ENCODE results near the gene CELF5. TPM values are rescaled to one million over a fixed set of nuclear protein-coding genes. Genes with fewer than 3 reads are reported as not detected.
"Not testable (repeated sequence)": the region's sequence is repeated elsewhere in the genome, so short reads cannot be mapped to it uniquely, and the experiment has no call there.

The CELF5 gene
- total and polyA plus RNA-seq, 2 donors, result 0.14 to 0.48 TPM

DNA sequence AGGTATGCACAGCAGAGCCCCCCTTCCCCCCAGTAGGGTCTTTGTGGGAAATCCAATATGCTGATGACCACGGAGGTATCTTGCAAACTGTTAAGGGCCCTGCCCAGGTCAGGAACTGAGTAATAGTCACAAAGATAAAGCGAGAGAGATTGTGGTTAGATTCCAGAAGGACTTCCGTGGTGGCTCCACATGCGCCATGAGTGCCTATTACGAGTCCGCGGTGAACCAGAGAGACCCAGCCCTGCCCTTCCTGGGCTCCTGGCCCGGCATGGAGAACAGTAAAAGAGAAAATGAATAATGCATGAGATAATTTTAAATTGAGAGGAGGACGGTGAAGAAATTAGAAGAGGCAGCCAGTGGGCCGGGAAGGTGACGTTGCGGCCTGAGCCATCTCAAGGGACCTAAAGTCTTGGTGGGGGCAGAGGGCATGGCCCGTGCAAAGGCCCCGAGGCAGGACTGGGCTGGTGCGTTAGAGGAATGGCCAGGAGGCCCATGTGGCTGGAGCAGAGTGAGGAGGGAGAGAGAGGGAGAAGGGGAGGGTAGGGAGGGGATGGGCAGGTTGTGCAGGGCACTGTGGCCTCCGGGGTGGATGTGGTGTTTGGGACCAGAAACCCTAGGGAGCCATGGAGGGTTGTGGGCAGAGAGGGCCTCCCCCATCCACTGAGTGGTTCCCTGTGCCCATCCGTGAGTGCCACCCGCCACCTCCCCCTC, 95.3 kb downstream of the CELF5 start:
- DNase-seq (ENCODE audit: extremely low spot score), result no peak
- no peak overlapping the region for H3K27ac ChIP-seq (ENCODE audit: low read depth)
- no peaks in the 10 kb centered on the region for H3K36me3 ChIP-seq (ENCODE audit: insufficient read depth)
- WGBS, result 61% methylated on average over 18 of the region's 18 CpGs
- H3K4me3 ChIP-seq (ENCODE audit: low read depth, low read length), result no peak overlapping the region
- H3K4me1 ChIP-seq (ENCODE audit: insufficient read depth), result no peaks in the 10 kb centered on the region

DNA sequence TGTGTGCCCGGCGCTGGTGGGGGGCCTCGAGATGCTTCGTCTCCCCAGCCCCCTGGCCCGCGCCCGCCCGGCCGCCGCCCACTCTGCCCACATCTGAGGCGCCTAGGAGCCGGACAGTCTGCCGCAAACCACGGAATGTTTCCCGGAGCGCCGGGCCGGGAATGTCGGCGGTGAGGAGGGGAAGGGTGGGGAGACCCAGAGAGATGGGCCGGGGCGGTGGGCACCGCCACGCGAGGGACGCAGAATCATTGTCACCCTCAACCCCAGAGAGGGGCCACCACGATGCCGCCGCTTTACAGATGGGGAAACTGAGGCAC, 95.9 kb downstream of the CELF5 start:
- Histone ChIP-seq H3K36me3 (ENCODE audit: insufficient read depth) (no peaks in the 10 kb centered on the region), H3K4me3 (ENCODE audit: low read depth, low read length) (no peak overlapping the region), H3K27ac (ENCODE audit: low read depth) (no peak overlapping the region), H3K4me1 (ENCODE audit: insufficient read depth) (no peaks in the 10 kb centered on the region)
- DNase-seq (ENCODE audit: extremely low spot score), result no peak
- WGBS, result 60% methylated on average over 29 of the region's 29 CpGs

DNA sequence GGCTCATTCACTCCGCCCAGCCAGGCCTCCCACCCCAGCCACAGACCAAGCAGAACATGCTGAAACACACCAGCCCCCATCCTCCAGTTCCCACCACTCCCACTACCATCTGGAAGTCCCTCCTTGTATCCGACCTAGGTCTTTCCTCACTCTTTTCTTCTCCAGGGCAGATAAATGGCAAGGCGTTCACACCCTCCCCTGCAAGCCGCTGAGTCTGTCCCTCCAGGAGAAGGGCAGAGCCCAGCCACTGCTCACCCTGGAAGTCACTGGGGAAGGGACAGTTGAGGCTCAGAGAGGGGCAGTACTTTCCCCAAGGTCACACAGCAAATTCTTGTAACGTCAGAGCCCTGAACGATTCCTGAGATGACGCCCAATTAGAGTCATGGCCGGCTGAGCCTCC, 96.4 kb downstream of the CELF5 start:
- 62% methylated on average over 8 of the region's 8 CpGs for WGBS
- H3K36me3 ChIP-seq (ENCODE audit: insufficient read depth), result no peaks in the 10 kb centered on the region
- no peak for DNase-seq (ENCODE audit: extremely low spot score)
- no peaks in the 10 kb centered on the region for H3K4me1 ChIP-seq (ENCODE audit: insufficient read depth)
- H3K4me3 ChIP-seq (ENCODE audit: low read depth, low read length), result no peak overlapping the region
- no peak overlapping the region for H3K27ac ChIP-seq (ENCODE audit: low read depth)

DNA sequence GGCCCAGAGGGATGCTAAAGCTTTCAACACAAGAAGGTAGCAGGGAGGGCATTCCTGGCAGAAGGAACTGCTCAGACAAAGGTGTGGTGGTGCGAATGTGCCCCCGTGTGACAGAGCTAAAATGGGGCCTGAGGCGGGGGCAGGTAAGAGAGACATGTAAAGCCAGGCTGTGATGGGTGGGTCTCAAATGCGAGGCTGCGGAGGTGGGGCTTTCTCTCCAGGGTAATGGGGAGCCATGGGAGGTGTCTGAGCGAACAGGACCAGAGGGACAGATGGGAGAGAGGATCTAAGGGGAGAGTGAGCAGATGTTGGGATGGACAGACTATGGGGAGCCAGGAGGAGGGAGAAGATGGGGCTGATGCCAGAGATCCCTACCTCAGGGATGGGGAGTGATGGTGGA, 97.2 kb downstream of the CELF5 start:
- H3K4me1 ChIP-seq (ENCODE audit: insufficient read depth), result no peaks in the 10 kb centered on the region
- H3K4me3 ChIP-seq (ENCODE audit: low read depth, low read length), result no peak overlapping the region
- no peaks in the 10 kb centered on the region for H3K36me3 ChIP-seq (ENCODE audit: insufficient read depth)
- no peak for DNase-seq (ENCODE audit: extremely low spot score)
- 71% methylated on average over 6 of the region's 6 CpGs for WGBS
- H3K27ac ChIP-seq (ENCODE audit: low read depth), result no peak overlapping the region

DNA sequence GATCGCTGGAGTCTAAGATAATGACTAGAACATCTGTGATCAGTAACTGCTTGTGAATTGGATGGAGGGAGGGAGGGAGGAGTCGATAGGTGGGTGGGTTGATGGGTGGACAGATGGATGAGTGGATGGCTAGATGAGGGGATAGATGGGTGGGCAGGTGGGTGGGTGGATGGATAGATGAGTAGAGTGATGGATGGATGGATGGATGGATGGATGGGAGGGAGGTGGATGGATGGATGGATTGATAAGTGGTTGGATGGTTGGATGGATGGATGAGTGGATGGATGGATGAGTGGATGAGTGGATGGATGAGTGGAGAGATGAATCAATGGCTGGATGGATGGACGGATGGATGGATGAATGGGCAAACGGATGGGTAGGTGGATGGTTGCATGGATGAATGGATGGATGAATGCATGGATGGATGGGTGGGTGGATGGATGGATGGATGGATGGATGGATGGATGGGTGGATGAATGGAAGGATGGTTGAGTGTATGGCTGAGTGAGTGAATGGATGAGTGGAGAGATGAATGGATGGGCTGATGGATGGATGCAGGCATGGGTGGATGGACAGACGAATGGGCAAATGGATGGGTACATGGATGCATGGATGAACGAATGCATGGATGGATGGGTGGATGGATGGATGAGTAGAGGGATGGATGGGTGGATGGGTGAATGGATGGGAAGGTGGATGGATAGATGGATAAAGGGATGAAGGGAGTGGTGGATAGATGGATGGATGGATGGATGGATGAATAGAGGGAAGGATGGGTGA, 97.9 kb downstream of the CELF5 start:
- Histone ChIP-seq H3K4me3 (ENCODE audit: low read depth, low read length) (no peak overlapping the region), H3K27ac (ENCODE audit: low read depth) (no peak overlapping the region), H3K4me1 (ENCODE audit: insufficient read depth) (no peaks in the 10 kb centered on the region), H3K36me3 (ENCODE audit: insufficient read depth) (no peaks in the 10 kb centered on the region)
- WGBS, result 85% methylated on average over 6 of the region's 6 CpGs
- no peak for DNase-seq (ENCODE audit: extremely low spot score)

DNA sequence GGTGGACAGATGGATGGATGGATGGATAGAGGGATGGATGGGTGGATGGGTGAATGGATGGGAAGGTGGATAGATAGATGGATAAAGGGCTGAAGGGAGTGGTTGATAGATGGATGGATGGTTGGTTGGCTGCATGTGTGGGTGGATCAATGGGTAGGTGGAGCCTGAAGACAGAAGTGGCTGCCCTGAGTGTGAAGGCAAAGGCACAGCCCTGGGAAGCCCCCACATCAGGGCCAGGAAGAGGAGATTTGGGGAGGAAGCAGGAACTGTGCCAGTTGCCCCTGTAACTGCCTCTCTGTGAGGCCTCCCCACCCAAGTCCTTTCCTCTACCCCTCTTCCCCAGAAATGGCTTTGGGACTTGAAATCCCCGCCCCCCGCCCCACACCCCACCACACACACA, 98.6 kb downstream of the CELF5 start:
- 45% methylated on average over 2 of the region's 2 CpGs for WGBS
- no peaks in the 10 kb centered on the region for H3K36me3 ChIP-seq (ENCODE audit: insufficient read depth)
- no peak overlapping the region for H3K4me3 ChIP-seq (ENCODE audit: low read depth, low read length)
- H3K4me1 ChIP-seq (ENCODE audit: insufficient read depth), result no peaks in the 10 kb centered on the region
- no peak for DNase-seq (ENCODE audit: extremely low spot score)
- H3K27ac ChIP-seq (ENCODE audit: low read depth), result no peak overlapping the region

DNA sequence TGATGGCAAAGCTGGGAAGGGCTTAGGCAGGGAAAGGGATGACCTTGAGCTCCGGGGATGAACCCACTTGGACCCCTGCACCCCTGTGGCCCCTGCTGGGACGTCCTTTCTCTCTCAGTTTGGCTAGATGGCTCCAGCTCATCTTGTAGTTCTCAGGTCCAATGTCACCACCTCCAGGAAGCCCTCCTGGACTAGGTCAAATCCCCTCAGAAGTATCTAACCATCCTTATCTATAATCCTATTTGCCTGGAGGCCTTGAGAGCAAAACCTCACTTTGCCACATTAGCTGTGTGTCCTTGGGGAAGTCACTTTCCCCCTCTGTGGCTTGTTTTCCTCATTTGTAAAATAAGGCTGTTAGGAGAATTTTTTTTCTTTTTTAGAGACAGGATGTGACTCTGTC, 99.2 kb downstream of the CELF5 start:
- 43% methylated on average over 2 of the region's 2 CpGs for WGBS
- Histone ChIP-seq H3K4me1 (ENCODE audit: insufficient read depth) (no peaks in the 10 kb centered on the region), H3K36me3 (ENCODE audit: insufficient read depth) (no peaks in the 10 kb centered on the region), H3K27ac (ENCODE audit: low read depth) (no peak overlapping the region), H3K4me3 (ENCODE audit: low read depth, low read length) (no peak overlapping the region)
- DNase-seq (ENCODE audit: extremely low spot score), result no peak

DNA sequence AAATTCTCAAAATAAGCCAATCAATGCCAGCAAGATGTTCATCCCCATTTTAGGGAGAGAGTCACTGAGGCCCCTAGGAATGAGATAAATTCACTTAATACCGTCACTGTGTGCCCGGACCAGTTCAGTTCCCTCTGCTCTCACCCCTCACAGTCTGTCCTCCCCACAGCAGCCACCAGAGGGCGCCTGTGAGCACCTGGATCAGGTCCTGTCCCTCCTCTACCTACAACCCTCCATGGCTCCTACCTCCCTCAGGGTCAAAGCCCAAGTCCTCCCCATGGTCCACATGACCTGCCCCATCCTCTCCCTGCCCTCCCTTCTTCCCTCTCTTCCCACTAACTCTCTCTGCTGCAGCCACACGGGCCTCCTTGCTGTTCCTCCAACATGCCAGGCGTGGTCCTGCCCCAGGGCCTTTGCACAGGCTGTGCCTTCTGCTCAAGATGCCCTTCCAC, 100.0 kb downstream of the CELF5 start:
- Histone ChIP-seq H3K36me3 (ENCODE audit: insufficient read depth) (no peaks in the 10 kb centered on the region), H3K4me1 (ENCODE audit: insufficient read depth) (no peaks in the 10 kb centered on the region), H3K4me3 (ENCODE audit: low read depth, low read length) (no peak overlapping the region), H3K27ac (ENCODE audit: low read depth) (no peak overlapping the region)
- 44% methylated on average over 5 of the region's 5 CpGs for WGBS
- DNase-seq (ENCODE audit: extremely low spot score), result no peak

DNA sequence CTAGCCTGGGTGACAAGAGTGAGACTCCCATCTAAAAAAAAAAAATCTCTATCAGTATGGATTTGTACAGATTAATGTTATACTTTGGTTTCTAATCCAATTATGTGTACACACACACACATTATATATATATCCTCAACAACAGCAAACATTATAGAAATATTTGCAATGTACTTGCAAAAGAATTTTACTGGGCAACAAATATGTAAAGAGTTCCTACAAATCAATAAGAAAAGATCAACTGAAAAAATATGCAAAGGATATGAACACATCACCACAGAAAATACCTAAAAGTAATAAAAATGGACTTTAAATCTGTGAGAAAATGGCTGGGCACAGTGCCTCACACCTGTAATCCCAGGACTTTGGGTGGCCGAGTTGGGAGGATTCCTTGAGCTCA, 101.0 kb downstream of the CELF5 start:
- WGBS, result 89% methylated on average over 1 of the region's 1 CpG
- no peak overlapping the region for H3K4me3 ChIP-seq (ENCODE audit: low read depth, low read length)
- H3K27ac ChIP-seq (ENCODE audit: low read depth), result no peak overlapping the region
- DNase-seq (ENCODE audit: extremely low spot score), result no peak
- no peaks in the 10 kb centered on the region for H3K4me1 ChIP-seq (ENCODE audit: insufficient read depth)
- H3K36me3 ChIP-seq (ENCODE audit: insufficient read depth), result no peaks in the 10 kb centered on the region

DNA sequence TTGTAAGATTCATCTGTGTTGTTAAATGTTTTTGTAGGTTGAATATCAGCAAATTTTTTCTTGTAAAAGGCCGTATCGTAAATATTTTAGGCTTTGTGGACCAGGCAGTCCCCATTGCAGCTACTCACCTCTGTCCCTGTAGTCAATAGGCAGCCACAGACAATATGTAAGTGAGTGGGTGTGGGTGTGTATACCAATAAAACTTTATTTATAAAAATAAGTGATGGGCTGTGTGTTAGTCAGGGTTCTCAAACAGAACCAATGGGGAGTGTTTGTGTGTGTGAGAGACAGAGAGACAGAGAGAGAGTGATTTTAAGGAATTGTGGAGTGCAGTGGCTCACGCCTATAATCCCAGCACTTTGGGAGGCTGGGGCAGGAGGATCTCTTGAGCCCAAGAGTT, 104.3 kb downstream of the CELF5 start:
- Histone ChIP-seq H3K4me3 (ENCODE audit: low read depth, low read length) (no peak overlapping the region), H3K36me3 (ENCODE audit: insufficient read depth) (no peaks in the 10 kb centered on the region), H3K4me1 (ENCODE audit: insufficient read depth) (no peaks in the 10 kb centered on the region), H3K27ac (ENCODE audit: low read depth) (no peak overlapping the region)
- WGBS, result 91% methylated on average over 3 of the region's 3 CpGs
- no peak for DNase-seq (ENCODE audit: extremely low spot score)

DNA sequence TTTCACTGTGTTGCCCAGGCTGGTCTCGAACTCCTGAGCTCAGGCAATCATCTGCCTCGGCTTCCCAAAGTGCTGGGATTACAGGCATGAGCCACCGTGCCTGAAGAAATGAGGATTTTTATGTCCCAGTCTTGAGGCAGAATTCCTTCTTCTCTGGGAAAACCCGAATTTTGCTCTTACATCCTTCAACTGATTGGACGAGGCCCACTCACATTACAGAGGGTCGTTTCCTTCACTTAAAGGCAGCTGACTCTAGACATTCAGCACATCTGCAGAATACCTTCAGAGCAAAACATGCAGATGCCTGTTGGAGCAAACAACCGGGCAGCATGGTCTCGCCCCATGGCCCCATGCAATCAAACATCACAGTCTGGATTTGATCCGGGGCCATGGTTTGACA, 105.6 kb downstream of the CELF5 start:
- Histone ChIP-seq H3K27ac (ENCODE audit: low read depth) (no peak overlapping the region), H3K4me1 (ENCODE audit: insufficient read depth) (no peaks in the 10 kb centered on the region), H3K4me3 (ENCODE audit: low read depth, low read length) (no peak overlapping the region), H3K36me3 (ENCODE audit: insufficient read depth) (no peaks in the 10 kb centered on the region)
- WGBS, result 87% methylated on average over 9 of the region's 9 CpGs
- no peak for DNase-seq (ENCODE audit: extremely low spot score)

DNA sequence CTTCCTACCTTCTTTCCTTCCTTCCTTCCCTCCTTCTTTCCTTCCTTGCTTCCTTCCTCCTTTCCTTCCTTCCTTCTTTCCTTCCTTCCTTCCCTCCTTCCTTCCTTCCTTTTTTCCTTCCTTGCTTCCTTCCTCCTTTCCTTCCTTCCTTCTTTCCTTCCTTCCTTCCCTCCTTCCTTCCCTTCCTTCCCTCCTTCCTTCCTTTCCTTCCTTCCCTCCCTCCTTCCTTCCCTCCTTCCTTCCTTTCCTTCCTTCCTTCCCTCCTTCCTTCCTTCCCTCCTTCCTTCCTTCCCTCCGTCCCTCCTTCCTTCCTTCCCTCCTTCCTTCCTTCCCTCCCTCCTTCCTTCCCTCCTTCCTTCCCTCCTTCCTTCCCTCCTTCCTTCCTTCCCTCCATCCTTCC, 107.8 kb downstream of the CELF5 start:
- H3K36me3 ChIP-seq (ENCODE audit: insufficient read depth); H3K4me1 ChIP-seq (ENCODE audit: insufficient read depth); H3K27ac ChIP-seq (ENCODE audit: low read depth); DNase-seq (ENCODE audit: extremely low spot score); H3K4me3 ChIP-seq (ENCODE audit: low read depth, low read length): not testable (repeated sequence)
- 89% methylated on average over 1 of the region's 1 CpG for WGBS

DNA sequence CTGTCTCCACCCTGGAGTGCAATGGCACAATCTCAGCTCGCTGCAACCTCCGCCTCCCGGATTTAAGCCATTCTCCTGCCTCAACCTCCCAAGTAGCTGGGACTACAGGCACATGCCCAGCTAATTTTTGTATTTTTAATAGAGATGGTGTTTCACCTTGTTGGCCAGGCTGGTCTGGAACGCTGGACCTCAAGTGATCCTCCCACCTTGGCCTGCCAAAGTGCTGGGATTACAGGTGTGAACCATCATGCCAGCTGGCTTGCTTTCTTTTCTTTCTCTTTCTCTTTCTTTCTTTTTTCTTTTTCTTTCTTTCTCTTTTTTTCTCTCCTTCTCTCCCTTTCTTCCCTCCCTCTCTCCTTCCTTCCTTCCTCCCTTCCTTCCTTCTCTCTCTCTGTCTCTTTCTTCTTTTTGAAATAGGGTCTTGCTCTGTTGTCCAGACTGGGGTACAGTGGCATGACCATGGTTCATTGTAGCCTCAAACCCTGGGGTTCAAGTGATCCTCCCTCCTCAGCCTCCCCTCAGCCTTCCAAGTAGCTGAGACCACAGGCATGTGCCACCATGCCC, 108.6 kb downstream of the CELF5 start:
- no peaks in the 10 kb centered on the region for H3K4me1 ChIP-seq (ENCODE audit: insufficient read depth)
- H3K27ac ChIP-seq (ENCODE audit: low read depth), result no peak overlapping the region

DNA sequence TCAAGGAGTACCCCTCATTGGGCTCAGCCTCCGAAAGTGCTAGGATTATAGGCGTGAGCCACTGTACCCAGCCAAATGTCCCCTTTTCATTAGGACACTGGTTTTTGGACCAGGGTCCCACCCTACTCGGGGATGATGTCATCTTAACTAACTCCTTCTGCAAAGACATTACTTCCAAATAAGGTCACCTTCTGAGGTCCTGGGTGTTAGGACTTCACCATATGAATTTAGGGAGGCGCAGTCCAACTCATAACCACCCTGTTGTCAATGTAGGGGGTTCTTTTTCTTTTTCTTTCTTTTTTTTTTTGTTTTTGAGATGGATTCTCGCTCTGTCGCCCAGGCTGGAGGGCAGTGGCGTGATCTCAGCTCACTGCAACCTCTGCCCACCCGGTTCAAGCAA, 109.2 kb downstream of the CELF5 start:
- no peak for DNase-seq (ENCODE audit: extremely low spot score)
- WGBS, result 83% methylated on average over 8 of the region's 8 CpGs
- no peaks in the 10 kb centered on the region for H3K36me3 ChIP-seq (ENCODE audit: insufficient read depth)
- no peak overlapping the region for H3K4me3 ChIP-seq (ENCODE audit: low read depth, low read length)
- H3K27ac ChIP-seq (ENCODE audit: low read depth), result no peak overlapping the region
- H3K4me1 ChIP-seq (ENCODE audit: insufficient read depth), result no peaks in the 10 kb centered on the region

More for the DNA sequence above, 108.6 kb downstream of the CELF5 start:
- H3K36me3 ChIP-seq (ENCODE audit: insufficient read depth), result no peaks in the 10 kb centered on the region
- 70% methylated on average over 4 of the region's 4 CpGs for WGBS
- no peak for DNase-seq (ENCODE audit: extremely low spot score)
- H3K4me3 ChIP-seq (ENCODE audit: low read depth, low read length), result no peak overlapping the region

Measured in urinary bladder (tissue), 4 donors.